AG04449 (cell line): ENCODE measurements around the gene ABLIM2.

Experiments
- CTCF ChIA-PET: fragments of 350-600 bp; formaldehyde crosslinking; extraction: SDS; loops from one replicate; lab custom pipeline; 2021; ENCODE audit warnings: antibody characterized with exemption; lab: Yijun Ruan, JAX
- POLR2A ChIA-PET: fragments of 400-600, 350-600 bp; formaldehyde crosslinking; extraction: SDS; loops from one replicate; lab custom pipeline; 2020; ENCODE audit warnings: antibody characterized with exemption, inconsistent platforms; lab: Yijun Ruan, JAX
- DNase-seq: peaks from one replicate; pipeline ENCODE4 v3.0.0-alpha.2; 2010; ENCODE audit warnings: low read depth, low spot score
- H3K4me3 ChIP-seq: 2 replicates; pipeline ENCODE4 v1.5.1; 2011; ENCODE audit warnings: low read depth, mild to moderate bottlenecking, control low read depth, low read length
- CTCF ChIP-seq: IDR thresholded peaks from one replicate; pipeline ENCODE4 v1.5.1; 2011; ENCODE audit warnings: mild to moderate bottlenecking, moderate library complexity, low read length, control low read depth, inconsistent platforms; ENCODE audit not compliant: insufficient read depth; ENCODE audit errors: missing control alignments

The ABLIM2 gene

DNA sequence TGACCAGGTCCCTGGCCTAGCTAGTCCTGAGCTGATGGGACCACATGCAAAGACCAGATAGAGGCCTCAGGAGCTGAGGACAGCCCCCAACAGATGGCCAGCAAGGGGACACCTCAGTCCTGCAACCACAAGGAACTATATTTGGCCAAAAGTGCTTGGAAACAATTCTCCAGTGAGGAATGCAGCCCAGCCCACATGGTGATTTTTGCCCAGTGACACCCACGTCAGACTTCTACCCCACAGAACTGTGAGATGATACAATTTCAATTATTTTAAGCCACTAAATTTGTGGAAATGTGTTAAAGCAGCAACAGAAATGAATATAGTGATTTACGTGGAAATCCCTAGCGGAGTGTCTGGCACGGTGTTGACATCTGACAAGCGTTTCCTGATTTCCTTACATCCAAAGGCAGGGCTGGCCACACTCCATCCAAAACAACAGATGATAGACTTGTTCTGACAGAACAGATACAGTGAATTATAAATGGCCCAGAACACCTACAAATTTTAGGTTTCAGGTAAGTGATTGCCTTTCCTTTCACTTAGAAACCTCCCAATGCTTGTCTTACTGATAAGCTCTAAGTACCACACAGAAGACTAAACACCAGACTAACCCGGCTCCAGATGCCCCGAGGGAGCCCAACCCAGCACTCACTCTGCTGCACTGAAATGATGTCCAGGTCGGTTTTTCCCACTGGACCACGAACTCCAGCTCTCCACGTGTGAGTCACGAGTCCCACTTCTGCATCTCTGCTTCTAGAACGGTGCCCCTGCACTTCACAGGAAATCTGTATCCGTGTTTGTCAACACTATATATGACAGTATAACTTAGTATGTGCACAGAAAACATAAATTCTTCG is 224.7 kb downstream of the ABLIM2 start:
- ChIA-PET POLR2A (no interaction called here), CTCF (interaction anchor here (0.6 to 1.9 kb wide), 4 partner anchors 25 to 132 kb away, joined by 3 to 5 read pairs (median 4); no protein-coding TSS in a partner anchor)

DNA sequence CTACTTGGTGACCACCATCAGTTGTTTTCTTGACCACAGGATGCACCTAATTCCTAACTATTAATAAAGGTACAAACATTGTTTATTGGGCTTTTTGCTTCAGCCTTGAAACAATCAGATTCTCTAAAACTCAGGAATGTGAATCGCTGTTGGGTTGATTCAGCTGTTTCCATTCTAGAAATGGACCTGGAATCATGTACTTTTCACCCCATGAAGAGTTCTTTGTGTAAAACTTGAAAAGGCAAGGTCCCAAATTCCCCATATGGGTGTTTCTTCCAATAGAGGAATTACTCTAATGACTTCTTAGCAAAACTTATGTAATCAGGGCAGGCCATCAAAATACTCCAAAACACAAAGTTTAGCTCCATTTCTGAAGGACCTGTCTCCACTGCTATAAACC is 226.3 kb downstream of the ABLIM2 start:
- CTCF ChIA-PET: interaction anchor here (0.7 to 1.2 kb wide), 3 partner anchors 54 to 130 kb away, joined by 3 to 4 read pairs (median 3); no protein-coding TSS in a partner anchor
- POLR2A ChIA-PET: interaction anchor here (0.5 kb wide), 1 partner anchor 40 kb away, joined by 3 read pairs; no protein-coding TSS in a partner anchor
- DNase-seq: no peak
- no peak for TF ChIP-seq CTCF
- no peak overlapping the region for H3K4me3 ChIP-seq

More for the DNA sequence above, 224.7 kb downstream of the ABLIM2 start:
- no peak for DNase-seq
- TF ChIP-seq CTCF: no peak
- H3K4me3 ChIP-seq: no peak overlapping the region

DNA sequence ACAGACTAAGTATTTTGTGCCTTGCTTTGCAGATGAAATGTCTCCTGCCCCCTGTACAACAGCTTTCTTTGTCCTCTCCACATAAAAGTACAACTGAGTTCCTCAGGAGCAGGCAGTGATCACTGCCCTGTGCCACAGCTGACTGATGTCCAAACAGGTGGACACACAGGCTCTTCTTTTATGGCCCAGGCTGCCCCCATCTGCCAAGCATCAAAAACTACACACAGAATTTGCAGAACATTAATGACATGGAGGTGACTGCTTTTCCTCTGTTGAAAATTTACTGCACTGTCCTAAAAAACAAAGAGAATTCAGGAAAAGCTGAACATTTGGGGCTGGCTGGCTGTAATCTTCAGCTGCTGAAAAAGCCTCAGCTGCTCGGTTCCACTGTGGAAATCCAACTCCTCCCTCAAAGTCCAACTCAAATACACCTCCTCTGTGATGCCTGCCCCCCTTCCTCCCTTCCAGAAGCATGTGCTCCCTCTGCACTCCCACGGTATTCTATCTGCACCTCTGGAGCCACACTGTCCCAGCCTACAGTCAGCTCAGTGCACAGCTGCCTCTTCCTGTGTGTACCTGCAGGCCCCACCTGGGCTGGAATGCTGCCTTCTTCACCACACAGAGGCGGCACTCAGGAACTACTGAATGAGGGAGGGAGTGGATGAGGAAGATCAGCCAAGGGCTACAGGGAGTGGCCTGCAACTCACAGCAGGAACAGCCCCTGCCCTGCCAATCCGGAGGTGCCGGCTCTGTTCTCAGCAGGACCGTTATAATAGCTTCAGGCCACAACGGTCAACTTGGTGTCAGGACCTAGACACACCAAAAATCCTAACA is 229.3 kb downstream of the ABLIM2 start:
- POLR2A ChIA-PET: no interaction called here
- DNase-seq: no peak
- no peak overlapping the region for H3K4me3 ChIP-seq
- TF ChIP-seq CTCF: no peak
- CTCF ChIA-PET: interaction anchor here (0.7 to 5.0 kb wide), 12 partner anchors 9 to 126 kb away, joined by 3 to 33 read pairs (median 4); partner anchors contain the start of gene AFAP1

DNA sequence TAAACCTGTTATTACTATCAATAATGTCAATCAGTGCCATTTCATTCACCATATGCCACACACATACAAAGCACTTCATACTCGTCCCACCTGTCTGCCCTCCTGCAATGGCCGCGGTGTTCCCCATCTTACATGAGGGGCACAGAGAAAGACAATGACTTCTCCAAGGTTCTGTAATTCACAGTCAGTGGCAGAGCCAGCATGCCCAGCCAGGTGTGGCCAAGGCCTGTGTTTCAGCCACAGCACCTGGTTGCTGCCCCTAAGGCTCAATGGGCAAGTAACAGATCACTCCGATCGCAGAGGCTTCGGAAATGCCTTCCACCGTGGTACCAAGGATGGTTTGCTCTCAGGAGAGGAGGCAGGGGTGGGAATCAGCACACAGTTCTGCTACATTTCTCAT is 229.9 kb downstream of the ABLIM2 start:
- no peak for DNase-seq
- ChIA-PET CTCF (interaction anchor here (1.1 to 5.0 kb wide), 5 partner anchors 17 to 125 kb away, joined by 3 to 33 read pairs (median 4); no protein-coding TSS in a partner anchor), POLR2A (no interaction called here)
- H3K4me3 ChIP-seq: no peak overlapping the region
- no peak for TF ChIP-seq CTCF

DNA sequence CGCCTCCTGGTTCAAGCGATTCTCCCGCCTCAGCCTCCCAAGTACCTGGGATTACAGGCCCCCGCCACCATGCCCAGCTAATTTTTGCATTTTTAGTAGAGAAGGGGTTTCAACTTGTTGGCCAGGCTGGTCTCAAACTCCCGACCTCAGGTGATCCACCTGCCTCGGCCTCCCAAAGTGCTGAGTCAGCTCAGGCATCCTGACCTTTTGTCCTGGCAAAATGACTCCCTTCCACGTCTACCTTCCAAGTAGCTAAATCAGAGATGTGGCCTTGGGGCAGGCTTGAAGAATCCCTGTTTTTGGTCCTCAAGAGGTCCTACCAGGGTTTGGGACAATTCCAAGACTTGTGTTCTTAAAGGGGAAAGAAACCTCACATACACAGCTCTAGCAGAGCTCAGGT is 231.8 kb downstream of the ABLIM2 start:
- ChIA-PET POLR2A (interaction anchor here (0.5 to 1.4 kb wide), 2 partner anchors 13 to 84 kb away, joined by 3 to 4 read pairs; partner anchors contain the start of gene AFAP1), CTCF (interaction anchor here (1.2 to 5.0 kb wide), 6 partner anchors 9 to 123 kb away, joined by 3 to 33 read pairs (median 4); no protein-coding TSS in a partner anchor)
- no peak for DNase-seq
- no peak overlapping the region for H3K4me3 ChIP-seq
- TF ChIP-seq CTCF: no peak
